Endothelial cell of umbilical vein (primary cell): ENCODE data around the gene ZNF768. TPM values are rescaled to one million over a fixed set of nuclear protein-coding genes. Genes with fewer than 3 reads are reported as not detected.

Source experiments
- BruUV-seq: library from RNA; stranded (reverse); fragments of 400-500 nt; replicated peaks from 2 replicates; lab custom pipeline; 2021; lab: Mats Ljungman, UMichigan
- CTCF ChIA-PET: fragments of 300-600, 350-600 bp; sonication (Branson Sonifier 250); formaldehyde crosslinking; loops from one replicate; lab custom pipeline; 2021; ENCODE audit warnings: antibody characterized with exemption, inconsistent platforms; lab: Charles Lee
- POLR2A ChIA-PET: fragments of 300-600, 350-600 bp; sonication (Branson Sonifier 250); formaldehyde crosslinking; loops from one replicate; lab custom pipeline; 2021; ENCODE audit warnings: antibody characterized with exemption, inconsistent platforms; lab: Charles Lee
- DNase-seq: peaks from one replicate; pipeline ENCODE4 v3.0.0-alpha.2; 2011; ENCODE audit warnings: low read depth, low spot score
- FAIRE-seq: peaks from 2 replicates; lab custom pipeline; 2011; peaks lifted over from hg19 to GRCh38; lab: Jason Lieb, UNC
- H2AFZ ChIP-seq: 2 replicates; pipeline ENCODE4 v1.6.0; 2012; ENCODE audit warnings: low read depth, low read length, control low read depth, inconsistent platforms
- H3K27ac ChIP-seq: 2 replicates; pipeline ENCODE4 v1.5.1; 2011; ENCODE audit warnings: low read depth, mild to moderate bottlenecking, control low read depth, low read length, moderate library complexity; ENCODE audit not compliant: insufficient read depth
- H3K27me3 ChIP-seq, 2 experiments: 2 replicates each; pipeline versions ENCODE4 v1.6.0 to v1.6.1; 2011; ENCODE audit warnings: low read length in 2 of 2, mixed read lengths in 1 of 2; ENCODE audit not compliant: control insufficient read depth in 2 of 2, insufficient read depth in 2 of 2
- H3K36me3 ChIP-seq, 2 experiments: 2 replicates in 1 of 2; 3 replicates in 1 of 2; pipeline ENCODE4 v1.5.1; 2011; ENCODE audit warnings: low read length in 2 of 2, mild to moderate bottlenecking in 1 of 2, moderate library complexity in 1 of 2; ENCODE audit not compliant: control insufficient read depth in 2 of 2, insufficient read depth in 2 of 2; ENCODE audit errors: extremely low read depth in 1 of 2
- H3K4me1 ChIP-seq: 3 replicates; pipeline ENCODE4 v1.5.1; 2011; ENCODE audit warnings: mild to moderate bottlenecking, low read length; ENCODE audit not compliant: control insufficient read depth, insufficient read depth; ENCODE audit errors: extremely low read depth
- H3K4me2 ChIP-seq: 2 replicates; pipeline ENCODE4 v1.6.1; 2011; ENCODE audit warnings: low read length, control low read depth, mixed read lengths; ENCODE audit not compliant: insufficient read depth
- H3K4me3 ChIP-seq, 3 experiments: fragments of 200-600 bp in 1 of 3; sonication (generic), shearing (Covaris generic) in 1 of 3; replicated peaks in 1 of 3; 2 replicates each; pipeline ENCODE4 v1.5.1; 2011 to 2016; ENCODE audit warnings: control low read depth in 3 of 3, low read length in 3 of 3, mild to moderate bottlenecking in 2 of 3, inconsistent platforms in 1 of 3, low read depth in 1 of 3, moderate library complexity in 1 of 3; ENCODE audit not compliant: insufficient read depth in 1 of 3
- H3K79me2 ChIP-seq: 2 replicates; pipeline ENCODE4 v1.6.0; 2012; ENCODE audit warnings: low read length, inconsistent platforms; ENCODE audit not compliant: control insufficient read depth, insufficient read depth
- H3K9ac ChIP-seq: replicated peaks from 2 replicates; pipeline ENCODE3; 2011; ENCODE audit warnings: low read length, control low read depth; ENCODE audit not compliant: insufficient read depth; ENCODE audit errors: extremely low read depth
- H3K9me1 ChIP-seq: replicated peaks from 3 replicates; pipeline ENCODE4 v1.6.0; 2011; ENCODE audit warnings: mild to moderate bottlenecking, low read length; ENCODE audit not compliant: control insufficient read depth, insufficient read depth; ENCODE audit errors: extremely low read depth
- H3K9me3 ChIP-seq: replicated peaks from 2 replicates; pipeline ENCODE4 v1.5.1; 2012; ENCODE audit warnings: low read length, inconsistent platforms; ENCODE audit not compliant: control insufficient read depth, insufficient read depth
- H4K20me1 ChIP-seq: replicated peaks from 2 replicates; pipeline ENCODE3; 2011; ENCODE audit warnings: mild to moderate bottlenecking, low read length; ENCODE audit not compliant: control insufficient read depth, insufficient read depth; ENCODE audit errors: extremely low read depth
- EZH2 ChIP-seq: IDR thresholded peaks from 2 replicates; pipeline ENCODE4 v1.6.1; 2012; ENCODE audit warnings: borderline replicate concordance, low read depth, mild to moderate bottlenecking, moderate library complexity, low read length, inconsistent platforms; ENCODE audit not compliant: severe bottlenecking
- FOS ChIP-seq: IDR thresholded peaks from 2 replicates; pipeline ENCODE4 v1.6.1; 2011; ENCODE audit warnings: mild to moderate bottlenecking, low read length, moderate library complexity, borderline replicate concordance; ENCODE audit not compliant: insufficient read depth
- GATA2 ChIP-seq: IDR thresholded peaks from 2 replicates; pipeline ENCODE4 v1.7.0; 2011; ENCODE audit warnings: low read depth, mild to moderate bottlenecking, moderate library complexity, mixed read lengths, low read length; ENCODE audit not compliant: insufficient read length, insufficient read depth
- JUN ChIP-seq: IDR thresholded peaks from 2 replicates; pipeline ENCODE4 v1.6.1; 2011; ENCODE audit warnings: borderline replicate concordance, low read depth; ENCODE audit not compliant: insufficient read length, insufficient read depth
- MAX ChIP-seq: IDR thresholded peaks from 2 replicates; pipeline ENCODE4 v1.6.1; 2011; ENCODE audit not compliant: insufficient read depth, insufficient read length
- MYC ChIP-seq: IDR thresholded peaks from one replicate; pipeline ENCODE4 v1.6.1; 2011; ENCODE audit warnings: mild to moderate bottlenecking, low read depth, low read length
- POLR2A ChIP-seq: IDR thresholded peaks from 2 replicates; pipeline ENCODE4 v1.6.1; 2012; ENCODE audit warnings: low read depth, mild to moderate bottlenecking, control low read depth, low read length
- POLR2AphosphoS5 ChIP-seq: IDR thresholded peaks from 2 replicates; pipeline ENCODE4 v1.6.1; 2012; ENCODE audit warnings: low read depth, mild to moderate bottlenecking, control low read depth, low read length, moderate library complexity; ENCODE audit not compliant: insufficient read depth
- dilution Hi-C: fragments of 300-500 bp; cut with MboI; formaldehyde crosslinking; loops from one replicate; pipeline ENCODE4 v1.15.0; 2019; ENCODE audit warnings: low sequenced_read_pairs; ENCODE audit not compliant: extremely low pct_ligation_motif_present
- intact Hi-C: fragments of 100-400 bp; cut with micrococcal nuclease; formaldehyde crosslinking; loops from one replicate; pipeline ENCODE4 v1.10.0; 2022
- polyA plus RNA-seq, 4 experiments: library from polyadenylated mRNA; depleted of rRNA in 3 of 4; stranded (reverse) in 3 of 4; unstranded in 1 of 4; fragments of >200 nt; gene quantifications; 2 replicates each; pipeline versions ENCODE4 v1.2.1 to v1.2.3, GENCODE V29; 2011 to 2012; ENCODE audit warnings: missing spikeins in 1 of 4
- total RNA-seq: library from RNA; stranded (reverse); gene quantifications from 2 replicates; pipeline ENCODE4 v1.2.3, GENCODE V29; 2021
- TF ChIP-seq, protein P1 (sequence below), 2 donors: IDR thresholded peaks; 1 replicate in 1 of 2; 2 replicates in 1 of 2; pipeline ENCODE4 v1.5.1; 2011; ENCODE audit warnings: low read length in 2 of 2, mild to moderate bottlenecking in 2 of 2, moderate library complexity in 2 of 2, control low read depth in 1 of 2, inconsistent platforms in 1 of 2, low read depth in 1 of 2; ENCODE audit not compliant: insufficient read depth in 1 of 2; ENCODE audit errors: extremely low read depth in 1 of 2

Gene ZNF768
- total and polyA plus RNA-seq, 2 donors (not counting 3 experiments of a cell fraction or from before 2014, with no cell fraction given): 24.2 to 24.7 TPM

GRCh38 chr16:30521873-30522641 lies 4.3 kb downstream of the ZNF768 start:
- CTCF ChIA-PET: interaction anchor here (0.9 to 2.4 kb wide), 5 partner anchors 10 to 76 kb away, joined by 3 to 5 read pairs (median 3); no protein-coding TSS in a partner anchor
- dilution Hi-C loops: no loop called here
- intact Hi-C loops: no loop called here

More at GRCh38 chr16:30521873-30522641, 4.3 kb downstream of the ZNF768 start:
- H2AFZ ChIP-seq: no peak overlapping the region
- no TSS peak for BruUV-seq
- no peak overlapping the region for H3K4me2 ChIP-seq
- H4K20me1 ChIP-seq: no peaks in the 10 kb centered on the region
- no peak overlapping the region for H3K27ac ChIP-seq
- no peaks in the 10 kb centered on the region for H3K36me3 ChIP-seq
- no peaks in the 10 kb centered on the region for H3K9me3 ChIP-seq
- DNase-seq: no peak
- H3K79me2 ChIP-seq: no peaks in the 10 kb centered on the region
- no peaks in the 10 kb centered on the region for H3K4me1 ChIP-seq
- no peak overlapping the region for H3K9ac ChIP-seq
- H3K27me3 ChIP-seq: no peaks in the 10 kb centered on the region
- no peak for FAIRE-seq
- no peaks in the 10 kb centered on the region for H3K9me1 ChIP-seq
- no peak overlapping the region for H3K4me3 ChIP-seq
- TF ChIP-seq FOS (no peak), MAX (no peak), JUN (no peak), MYC (no peak), EZH2 (no peak), POLR2AphosphoS5 (no peak), POLR2A (no peak), GATA2 (no peak)
- TF ChIP-seq, protein P1, sequence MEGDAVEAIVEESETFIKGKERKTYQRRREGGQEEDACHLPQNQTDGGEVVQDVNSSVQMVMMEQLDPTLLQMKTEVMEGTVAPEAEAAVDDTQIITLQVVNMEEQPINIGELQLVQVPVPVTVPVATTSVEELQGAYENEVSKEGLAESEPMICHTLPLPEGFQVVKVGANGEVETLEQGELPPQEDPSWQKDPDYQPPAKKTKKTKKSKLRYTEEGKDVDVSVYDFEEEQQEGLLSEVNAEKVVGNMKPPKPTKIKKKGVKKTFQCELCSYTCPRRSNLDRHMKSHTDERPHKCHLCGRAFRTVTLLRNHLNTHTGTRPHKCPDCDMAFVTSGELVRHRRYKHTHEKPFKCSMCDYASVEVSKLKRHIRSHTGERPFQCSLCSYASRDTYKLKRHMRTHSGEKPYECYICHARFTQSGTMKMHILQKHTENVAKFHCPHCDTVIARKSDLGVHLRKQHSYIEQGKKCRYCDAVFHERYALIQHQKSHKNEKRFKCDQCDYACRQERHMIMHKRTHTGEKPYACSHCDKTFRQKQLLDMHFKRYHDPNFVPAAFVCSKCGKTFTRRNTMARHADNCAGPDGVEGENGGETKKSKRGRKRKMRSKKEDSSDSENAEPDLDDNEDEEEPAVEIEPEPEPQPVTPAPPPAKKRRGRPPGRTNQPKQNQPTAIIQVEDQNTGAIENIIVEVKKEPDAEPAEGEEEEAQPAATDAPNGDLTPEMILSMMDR (IDR thresholded peaks at IDR 0.05; ENCODE audit: extremely low read depth in 1 of 2, insufficient read depth in 1 of 2, low read depth in 1 of 2, low read length in 2 of 2): no peak
- POLR2A ChIA-PET: no interaction called here
